HG03175 (cell line): Measurements from ENCODE around the gene MBTPS2.
"Not testable (repeated sequence)": the region's sequence is repeated elsewhere in the genome, so short reads cannot be mapped to it uniquely, and the experiment has no call there.

Source experiments
- ATAC-seq: cut with Tn5 transposase; IDR thresholded peaks from one replicate; pipeline ENCODE4 v1.9.1; 2021; ENCODE audit warnings: mild to moderate bottlenecking, moderate library complexity; ENCODE audit not compliant: unreplicated experiment

MBTPS2 gene

GRCh38 chrX:21855937-21856415 lies 16.6 kb downstream of the MBTPS2 start, which contains the start of gene YY2:
Gene YY2, plus strand, starts transcription at chrX:21855987. Its CDS starts 498 bp downstream, at chrX:21856485.
- ATAC-seq: no peak

- ATAC-seq: no peak
Measured at GRCh38 chrX:21856504-21856903, 17.1 kb downstream of the MBTPS2 start.

GRCh38 chrX:21863241-21863640 lies 23.8 kb downstream of the MBTPS2 start:
- no peak for ATAC-seq

- no peak for ATAC-seq
Measured at GRCh38 chrX:21865436-21865835, 26.0 kb downstream of the MBTPS2 start.

GRCh38 chrX:21870494-21870893 lies 31.1 kb downstream of the MBTPS2 start:
- no peak for ATAC-seq

GRCh38 chrX:21873063-21873775 lies 33.8 kb downstream of the MBTPS2 start:
- ATAC-seq: no peak

- not testable (repeated sequence) for ATAC-seq
Measured at GRCh38 chrX:21874182-21874581, 34.8 kb downstream of the MBTPS2 start.

GRCh38 chrX:21875013-21875412 lies 35.6 kb downstream of the MBTPS2 start:
- ATAC-seq: no peak

- ATAC-seq: no peak
Measured at GRCh38 chrX:21881881-21882574, 42.6 kb downstream of the MBTPS2 start.

GRCh38 chrX:21883258-21883657 lies 43.8 kb downstream of the MBTPS2 start:
- no peak for ATAC-seq

- no peak for ATAC-seq
Measured at GRCh38 chrX:21885568-21885967, 46.2 kb downstream of the MBTPS2 start.

- no peak for ATAC-seq
Measured at GRCh38 chrX:21905313-21905712, 65.9 kb downstream of the MBTPS2 start.

- no peak for ATAC-seq
Measured at GRCh38 chrX:21905953-21906352, 66.5 kb downstream of the MBTPS2 start.

GRCh38 chrX:21907260-21907659 lies 67.8 kb downstream of the MBTPS2 start:
- no peak for ATAC-seq

GRCh38 chrX:21911481-21911880 lies 72.1 kb downstream of the MBTPS2 start:
- ATAC-seq: no peak

- no peak for ATAC-seq
Measured at GRCh38 chrX:21912220-21912619, 72.8 kb downstream of the MBTPS2 start.

GRCh38 chrX:21912989-21913388 lies 73.6 kb downstream of the MBTPS2 start:
- no peak for ATAC-seq

GRCh38 chrX:21926116-21926515 lies 86.7 kb downstream of the MBTPS2 start:
- ATAC-seq: no peak

GRCh38 chrX:21926527-21927278 lies 87.3 kb downstream of the MBTPS2 start:
- no peak for ATAC-seq

GRCh38 chrX:21929209-21929608 lies 89.8 kb downstream of the MBTPS2 start:
- ATAC-seq: no peak

- ATAC-seq: no peak
Measured at GRCh38 chrX:21930986-21931385, 91.6 kb downstream of the MBTPS2 start.
